Central memory CD4-positive, alpha-beta T cell (primary cell): ENCODE measurements around the gene KCNC1.

Experiments used
- DNase-seq: peaks from one replicate; pipeline ENCODE4 v3.0.0; 2022

KCNC1 gene

DNA sequence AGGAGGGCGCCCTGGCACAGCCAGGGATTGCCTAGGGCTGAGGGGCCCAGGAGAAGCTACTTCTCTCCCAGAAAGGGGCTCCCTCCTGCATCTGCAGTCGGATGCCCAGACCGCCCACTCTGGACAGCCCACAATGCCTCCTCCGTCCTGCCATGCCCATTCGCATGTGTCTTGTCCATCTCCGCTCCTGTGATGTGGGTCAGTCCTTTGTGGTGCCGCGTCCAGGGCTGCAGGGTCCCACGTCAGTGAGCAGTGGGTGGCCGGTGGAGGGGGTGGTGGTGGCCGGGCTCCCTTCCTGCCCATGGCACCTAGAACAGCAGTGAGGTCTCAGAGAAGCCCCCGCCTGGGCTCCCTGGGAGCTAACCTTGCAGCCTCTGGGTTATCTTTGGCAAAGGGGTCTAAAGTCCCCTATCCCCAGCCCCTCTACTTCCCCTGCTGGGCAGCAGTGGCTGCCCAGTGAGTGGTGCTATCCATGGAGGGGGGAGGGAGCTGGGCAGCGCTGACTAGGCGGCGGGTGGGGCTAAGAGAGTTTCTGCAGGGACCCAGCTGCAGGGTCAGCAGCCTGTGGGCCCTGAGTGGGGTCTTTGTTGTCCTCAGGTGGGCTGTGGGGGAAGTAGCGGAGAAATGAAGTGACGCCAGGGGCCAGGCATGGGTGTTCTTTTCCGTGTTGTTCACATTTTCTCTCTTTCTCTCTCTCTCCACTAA is 41.1 kb downstream of the KCNC1 start:
- DNase-seq, result no peak

DNA sequence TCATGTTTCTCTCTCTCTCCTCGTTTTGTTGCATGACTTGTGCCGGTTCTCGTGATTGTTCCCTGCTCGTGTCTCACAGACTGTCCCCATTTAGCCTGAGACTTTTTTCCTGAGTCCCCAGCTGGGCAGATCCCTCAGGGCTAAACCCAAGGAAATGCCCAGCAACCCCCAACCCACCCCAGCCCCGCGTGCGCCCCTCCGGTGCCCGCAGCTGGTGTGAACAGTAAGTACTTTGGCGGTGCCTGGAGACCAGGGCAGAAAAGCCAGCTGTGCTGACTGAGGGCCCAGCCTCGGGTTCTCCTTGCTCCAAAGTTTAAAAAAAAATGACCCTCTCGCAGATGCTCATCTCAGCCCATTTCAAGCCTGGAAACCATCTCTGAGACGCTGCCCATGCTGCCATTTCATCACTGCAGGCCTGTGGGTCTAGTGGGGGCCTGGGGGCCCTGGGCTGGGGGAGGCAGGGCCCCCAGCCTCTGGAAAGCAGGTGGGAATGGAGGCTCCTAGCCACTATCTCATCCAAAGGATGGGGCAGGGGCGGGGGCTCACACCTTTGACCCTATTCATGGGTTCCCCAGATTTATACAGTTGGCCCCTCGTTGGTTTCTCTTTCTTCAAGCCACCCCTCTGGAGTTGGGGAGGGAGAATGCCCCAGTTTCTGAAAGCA is 41.8 kb downstream of the KCNC1 start:
- no peak for DNase-seq

DNA sequence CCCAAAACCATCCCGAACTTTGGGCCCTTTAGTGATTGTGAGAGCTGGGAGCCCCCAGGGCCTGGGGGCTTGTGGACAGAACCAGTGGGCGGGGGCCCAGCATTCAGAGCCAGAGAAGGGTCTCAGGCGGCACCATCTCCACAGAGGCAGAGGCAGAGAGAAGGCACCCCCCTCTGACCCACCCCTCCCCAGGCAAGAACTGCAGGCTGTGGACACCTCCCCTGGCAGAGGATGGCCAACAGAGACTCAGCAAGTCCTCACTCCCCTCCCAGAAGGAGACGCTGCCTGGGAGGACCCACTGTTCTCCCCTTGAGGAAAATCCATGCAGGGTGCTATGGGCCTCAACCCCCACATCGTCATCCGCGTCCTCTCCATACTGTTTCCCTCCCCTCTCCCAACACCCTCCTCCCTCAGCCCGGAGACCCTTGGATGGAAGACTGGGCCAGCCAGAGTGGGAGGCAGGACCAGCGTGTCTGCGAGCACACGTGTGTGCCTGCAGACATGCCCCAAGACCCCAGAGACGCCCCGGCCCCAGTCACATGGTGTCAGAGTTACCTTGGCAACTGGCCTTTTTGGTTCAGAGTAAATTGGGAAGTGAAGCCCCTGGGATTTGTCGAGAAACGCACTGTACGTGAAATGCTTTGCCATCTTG is 42.6 kb downstream of the KCNC1 start:
- DNase-seq, result no peak

DNA sequence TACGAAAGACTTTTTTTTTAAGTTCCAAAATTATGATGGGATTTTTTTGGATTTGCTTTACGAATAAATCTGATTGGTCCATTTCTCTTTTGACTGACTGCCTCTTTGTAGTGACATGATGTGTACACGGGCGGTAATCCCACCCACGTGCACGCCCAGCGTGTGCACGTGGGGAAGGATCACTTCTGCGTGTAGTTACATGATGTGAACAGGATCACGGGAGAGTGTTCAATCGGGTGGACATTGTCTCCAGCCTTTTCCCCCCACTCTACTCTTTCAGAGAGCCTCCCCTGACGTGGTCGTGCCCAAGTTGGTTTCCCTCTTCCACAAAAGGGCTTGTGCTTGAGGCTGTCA is 43.1 kb downstream of the KCNC1 start:
- DNase-seq, result no peak

DNA sequence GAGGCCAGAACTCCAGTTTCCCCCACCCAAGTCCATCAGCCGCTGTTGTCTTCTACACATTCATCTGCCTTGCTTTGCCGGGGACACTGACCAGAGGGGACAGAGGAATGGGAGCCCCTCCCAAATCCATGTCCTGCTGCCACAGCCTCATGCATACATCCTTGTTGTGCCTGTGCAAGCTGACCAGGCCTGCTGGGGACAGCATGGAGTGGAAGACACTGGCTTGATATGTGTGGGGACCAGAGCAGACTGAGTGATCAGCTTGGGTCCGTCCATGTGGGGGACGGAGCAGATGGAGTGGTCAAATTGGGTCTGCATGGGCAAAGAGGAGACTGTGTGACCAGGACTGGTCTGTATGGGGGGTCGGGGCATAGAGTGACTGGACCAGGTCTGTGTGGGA is 43.8 kb downstream of the KCNC1 start:
- no peak for DNase-seq

DNA sequence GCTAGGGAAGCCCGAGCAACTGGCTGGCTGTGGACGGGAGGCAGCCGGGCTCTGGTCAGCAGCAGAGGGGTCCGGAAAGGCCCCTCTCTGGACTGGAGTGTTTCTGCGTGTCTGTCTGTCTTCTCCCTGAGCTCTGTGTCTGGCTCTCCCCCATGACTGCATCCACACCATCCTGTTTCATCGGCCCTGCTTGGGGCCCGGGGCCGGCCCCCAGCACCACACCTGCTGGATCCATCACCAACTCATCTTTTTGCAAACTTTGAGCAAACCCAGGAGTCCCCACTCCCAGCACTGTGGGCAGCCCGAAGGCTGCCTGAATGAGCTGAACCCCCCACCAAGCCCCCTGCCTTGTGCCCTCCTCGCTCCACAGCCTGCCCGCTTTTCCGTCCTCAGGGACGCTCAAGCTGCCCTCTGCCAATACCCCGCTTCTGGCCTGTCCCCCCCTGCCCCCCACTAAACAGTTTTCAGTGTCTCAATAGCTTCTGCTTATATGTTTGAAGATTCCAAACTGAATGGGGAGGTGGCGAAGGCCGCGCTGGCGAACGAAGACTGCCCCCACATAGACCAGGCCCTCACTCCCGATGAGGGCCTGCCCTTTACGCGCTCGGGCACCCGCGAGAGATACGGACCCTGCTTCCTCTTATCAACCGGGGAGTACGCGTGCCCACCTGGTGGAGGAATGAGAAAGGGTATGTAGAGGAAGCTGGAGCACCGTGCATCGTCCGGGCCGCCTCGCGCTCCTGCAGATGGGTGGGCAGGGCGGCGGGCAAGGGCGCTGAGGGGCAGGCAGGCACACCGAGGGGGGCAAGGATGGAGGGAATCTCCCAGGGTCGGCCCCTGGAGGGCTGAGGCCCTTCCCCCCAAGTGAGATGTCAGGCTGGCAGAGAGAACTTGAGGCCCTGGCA is 44.6 kb downstream of the KCNC1 start:
- DNase-seq, result no peak

DNA sequence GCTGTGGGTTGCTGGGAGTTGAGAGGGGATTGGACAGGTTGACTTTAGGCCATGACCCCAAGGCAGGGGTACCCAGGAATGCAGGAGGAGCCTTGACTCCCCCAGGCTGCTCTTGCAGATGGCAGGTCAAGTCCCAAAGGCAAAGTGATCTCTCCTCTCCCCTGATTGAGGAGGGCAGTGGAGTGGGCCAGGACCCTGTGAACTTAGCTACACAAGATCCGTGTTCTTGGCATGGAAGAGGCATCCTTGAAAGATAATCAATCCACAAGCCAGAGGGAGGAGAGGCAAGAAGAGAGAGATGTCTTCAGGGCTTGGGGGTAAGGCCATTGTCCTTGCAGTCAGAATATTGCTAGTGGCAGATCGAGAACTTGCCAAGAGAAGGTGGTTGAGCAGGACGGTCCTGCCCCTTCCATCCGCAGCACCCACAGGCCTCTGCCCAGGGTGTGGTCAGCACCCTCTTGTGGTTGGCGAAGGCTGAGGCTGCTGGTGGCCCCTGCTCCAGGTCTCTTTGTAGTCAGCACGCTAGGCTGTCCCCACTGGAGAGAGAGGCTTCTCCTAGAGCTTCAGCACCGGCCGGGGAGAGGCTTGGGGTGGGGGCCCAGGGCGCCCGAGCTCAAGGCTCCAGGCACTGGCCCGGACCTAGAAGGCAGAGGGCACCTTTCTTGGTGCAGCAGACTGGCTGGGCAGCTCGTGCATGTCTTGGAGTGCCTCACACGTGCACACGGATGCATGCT is 45.4 kb downstream of the KCNC1 start:
- no peak for DNase-seq

DNA sequence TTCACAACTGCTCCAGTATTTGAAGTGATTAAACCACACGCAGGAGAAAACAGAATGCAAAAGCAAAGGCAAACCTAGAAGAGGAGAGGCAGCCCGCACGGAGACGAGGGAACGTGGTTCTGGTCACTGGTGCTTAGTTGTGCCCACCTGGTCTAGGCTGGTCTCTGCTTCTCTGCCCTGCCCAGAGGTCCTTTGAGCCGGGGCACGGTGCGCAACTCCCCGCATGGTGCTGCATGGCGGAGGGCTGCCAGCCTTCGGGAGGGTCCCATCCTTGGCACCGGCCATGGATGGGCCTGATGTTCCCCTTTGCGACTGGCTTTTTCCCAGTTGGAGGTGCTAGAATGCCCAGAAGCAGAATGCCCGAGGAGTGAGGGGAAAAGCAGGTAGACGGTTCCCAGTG is 46.1 kb downstream of the KCNC1 start:
- DNase-seq, result no peak

DNA sequence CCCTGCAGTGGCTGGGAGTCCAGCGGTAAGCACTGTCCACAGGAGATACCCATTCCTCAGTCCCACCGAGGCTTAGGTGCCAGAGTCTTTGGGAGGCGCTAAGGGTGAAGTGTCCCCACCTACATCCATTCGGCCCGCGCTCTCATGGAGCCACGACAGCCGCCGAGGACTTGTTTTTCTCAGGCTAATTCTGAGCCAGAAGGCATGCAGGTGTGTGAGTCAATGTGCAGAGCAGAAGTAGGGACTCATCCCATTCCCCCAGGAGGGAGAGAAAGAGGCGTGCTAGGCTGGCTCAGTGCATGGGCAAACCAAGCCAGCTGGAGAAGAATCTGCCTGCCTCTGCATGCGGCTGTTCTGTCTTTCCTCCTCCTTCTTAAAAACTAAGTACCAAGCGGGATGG is 46.6 kb downstream of the KCNC1 start:
- no peak for DNase-seq

DNA sequence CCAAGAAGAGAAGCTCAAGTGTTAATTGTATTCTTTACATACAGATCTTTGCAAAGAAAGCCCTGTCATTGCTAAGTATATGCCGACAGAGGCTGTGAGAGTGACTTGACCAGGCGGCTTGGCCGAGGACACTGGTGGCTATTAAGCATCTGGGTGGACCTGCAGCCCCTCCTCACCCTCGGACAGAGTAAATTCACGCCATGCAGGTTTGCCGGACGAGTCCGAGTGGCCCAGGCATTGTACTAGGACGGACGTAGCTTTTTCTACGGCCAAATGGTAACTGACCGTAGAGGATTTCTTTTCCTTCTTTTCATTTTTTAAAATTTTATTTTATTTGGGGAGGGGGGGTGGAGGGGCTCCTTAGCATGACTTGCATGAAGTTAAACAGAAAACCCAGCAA is 47.0 kb downstream of the KCNC1 start:
- DNase-seq, result no peak

DNA sequence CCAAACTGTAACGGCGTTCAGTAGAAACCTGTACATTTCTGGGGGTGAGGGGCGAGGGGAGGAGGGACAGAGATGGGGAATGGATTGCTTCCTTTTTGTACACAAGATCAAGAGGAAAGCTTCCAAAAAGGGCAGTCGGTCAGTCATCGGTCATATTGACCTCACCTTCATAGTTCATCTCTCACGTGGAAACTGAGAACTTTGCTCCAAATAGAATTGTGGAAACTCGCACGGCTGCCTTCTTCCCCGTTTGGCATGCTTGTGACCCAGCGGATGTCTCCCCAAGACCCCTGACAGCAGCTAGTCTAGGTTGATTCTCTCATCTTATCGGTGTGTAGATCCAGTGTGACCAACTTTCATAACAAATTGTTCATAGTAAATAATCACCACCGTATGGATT is 47.6 kb downstream of the KCNC1 start:
- no peak for DNase-seq

DNA sequence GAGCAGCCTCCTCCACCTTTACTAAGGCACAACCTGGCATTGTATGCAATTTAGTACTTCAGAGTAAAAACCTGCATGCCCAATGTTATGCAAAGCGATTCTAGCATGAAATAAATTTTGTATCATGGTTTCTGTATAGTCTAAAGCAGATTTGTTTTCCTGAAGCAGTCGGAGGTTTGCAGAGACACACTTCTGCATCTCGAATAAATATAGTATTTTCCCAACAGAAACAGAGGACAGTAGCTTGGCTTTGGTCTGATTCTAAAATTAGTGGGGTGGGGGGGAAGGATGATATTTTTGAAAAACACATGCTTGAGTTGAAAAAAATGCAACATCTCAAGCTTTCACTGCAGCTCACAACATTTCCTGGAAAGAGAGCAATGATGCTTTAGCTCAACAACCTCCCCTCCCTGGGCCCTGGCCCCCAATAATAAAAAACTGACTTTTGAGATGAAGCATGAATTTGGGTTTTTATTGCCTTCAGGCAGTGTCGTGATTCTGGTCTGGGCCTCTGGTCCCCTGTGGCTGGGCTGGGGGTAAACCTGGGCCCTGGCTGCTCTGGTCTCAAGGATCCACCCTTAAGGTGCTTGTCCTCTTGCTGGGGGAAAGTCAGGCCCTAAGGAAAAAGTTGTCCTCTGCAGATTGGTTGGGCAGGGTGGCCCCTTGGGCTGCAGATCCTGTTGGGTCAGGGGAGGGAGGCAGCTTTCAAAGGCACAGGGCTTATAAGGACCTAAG is 48.2 kb downstream of the KCNC1 start:
- no peak for DNase-seq

DNA sequence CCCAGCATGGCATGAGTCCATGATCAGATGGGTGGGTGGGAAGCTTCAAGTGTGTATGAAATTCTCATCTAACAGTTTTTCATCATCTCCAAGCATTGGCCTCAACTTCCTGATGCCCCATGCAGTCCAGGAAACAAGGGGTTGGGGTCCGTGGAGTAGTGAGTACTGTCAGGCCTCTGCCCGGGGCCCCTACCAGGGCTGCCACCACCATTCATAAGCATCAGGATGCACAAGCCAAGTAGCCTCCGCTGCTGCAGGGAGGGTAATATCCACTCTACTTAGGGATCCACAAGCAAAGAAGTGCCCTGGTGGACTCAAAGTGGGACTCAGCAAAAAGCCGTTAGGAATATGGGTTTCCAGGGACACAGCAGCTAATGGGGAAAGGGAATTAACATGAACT is 49.3 kb downstream of the KCNC1 start:
- no peak for DNase-seq

DNA sequence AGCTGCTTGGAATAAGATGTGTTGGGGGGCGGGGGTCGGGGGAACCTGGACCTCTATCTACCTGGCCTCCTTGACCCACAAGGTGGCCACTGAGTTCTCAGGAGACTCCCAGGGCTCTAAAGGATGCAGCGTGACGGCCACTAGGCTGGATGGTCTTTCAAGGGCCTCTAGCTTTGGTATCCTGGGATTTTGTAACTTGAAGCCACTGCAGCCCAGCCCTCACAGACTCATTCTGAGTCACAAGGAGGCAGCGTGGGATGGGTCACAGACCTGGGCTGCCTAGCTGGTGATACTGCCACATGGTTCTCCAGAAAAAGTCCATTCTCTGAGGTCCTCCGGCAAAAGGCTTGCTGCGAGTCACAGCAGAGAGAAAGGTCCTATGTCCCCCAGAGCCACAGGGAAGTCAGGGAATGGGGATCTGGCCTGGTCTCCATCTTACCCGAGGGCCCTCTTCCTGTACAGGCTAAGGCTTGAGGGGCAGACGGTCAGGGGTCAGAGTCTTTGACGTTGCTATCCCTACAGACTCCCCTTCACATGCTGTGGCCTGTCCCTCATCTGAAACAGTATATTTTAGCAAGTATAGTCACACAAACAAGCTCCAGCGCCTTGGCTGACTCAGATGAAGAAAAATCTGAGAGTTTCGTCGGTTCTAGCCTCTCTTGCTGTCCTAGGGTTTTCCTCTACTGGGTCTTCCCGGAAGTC is 52.4 kb downstream of the KCNC1 start:
- DNase-seq, result no peak

DNA sequence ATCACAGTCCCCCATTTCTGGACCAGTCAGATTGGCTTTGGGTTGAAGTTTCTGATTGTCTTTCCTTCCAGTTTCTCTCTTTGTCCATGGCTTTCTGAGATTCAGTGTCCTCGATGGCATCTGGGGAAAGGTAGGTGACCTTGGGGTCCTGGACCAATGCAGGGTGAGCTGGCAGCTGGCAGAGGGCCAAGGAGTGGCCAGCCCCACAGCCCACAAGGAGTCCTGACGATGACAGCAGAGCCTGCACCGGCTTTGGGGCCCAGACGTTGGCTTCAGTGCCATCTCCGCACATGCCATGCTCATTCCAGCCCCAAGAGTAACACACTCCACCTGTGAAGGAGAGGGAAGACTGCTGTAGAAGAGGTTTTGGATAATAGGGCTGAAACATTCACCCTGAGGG is 53.5 kb downstream of the KCNC1 start:
- no peak for DNase-seq

DNA sequence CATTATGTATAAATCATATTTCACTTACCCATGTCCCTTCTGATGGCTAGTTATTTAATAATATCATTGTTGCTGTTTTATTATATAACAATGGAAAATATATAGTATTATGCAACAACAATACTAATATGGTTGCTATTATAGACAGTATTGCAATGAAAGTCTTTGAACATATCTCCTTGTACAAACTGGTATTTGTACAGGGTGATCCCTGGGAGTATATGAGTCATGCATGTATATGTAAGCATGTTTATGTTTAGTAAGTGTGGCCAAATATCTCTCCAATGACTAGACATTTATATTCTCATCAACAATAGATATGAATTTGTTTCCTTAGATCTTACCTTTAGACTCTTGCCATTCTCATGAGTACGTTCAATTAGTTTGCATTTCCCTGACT is 55.9 kb downstream of the KCNC1 start:
- no peak for DNase-seq

DNA sequence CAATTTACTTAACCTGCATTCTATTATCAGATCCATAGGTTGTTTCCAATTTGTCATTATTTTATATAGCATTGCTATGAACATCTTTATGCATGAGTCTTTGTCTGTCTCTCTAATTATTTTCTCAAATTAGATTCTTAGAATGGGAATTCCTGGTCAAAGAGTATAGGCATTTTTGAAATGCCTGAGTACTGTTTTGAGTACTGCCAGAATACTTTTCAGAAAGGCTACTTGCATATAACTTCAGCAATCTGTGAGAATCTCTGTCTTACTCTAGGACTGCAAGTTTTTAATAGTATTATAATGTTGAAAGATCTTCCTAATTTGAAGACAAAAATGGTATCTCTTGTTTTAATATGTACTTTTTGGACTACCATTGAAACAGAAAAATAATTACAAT is 56.6 kb downstream of the KCNC1 start:
- DNase-seq, result no peak

DNA sequence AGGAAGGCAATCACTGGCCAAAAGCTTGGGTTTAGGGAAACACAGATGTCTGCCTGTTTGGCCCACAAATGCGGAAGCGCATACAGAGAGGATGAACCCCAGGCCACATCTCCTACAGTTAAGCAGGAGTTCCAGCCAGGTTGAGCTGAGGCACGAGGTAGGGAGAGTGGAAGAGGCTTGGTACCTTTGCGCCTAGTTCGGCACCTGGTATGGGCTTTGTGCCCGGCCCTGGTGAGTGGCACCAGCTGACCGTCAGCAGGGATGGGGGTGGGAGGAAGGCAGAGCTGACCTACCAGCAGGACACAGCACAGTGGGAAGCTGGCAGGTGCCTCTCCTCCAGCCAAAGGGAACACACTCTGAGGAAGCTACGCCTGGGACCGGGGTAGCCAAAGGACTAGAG is 57.6 kb downstream of the KCNC1 start:
- DNase-seq, result no peak

DNA sequence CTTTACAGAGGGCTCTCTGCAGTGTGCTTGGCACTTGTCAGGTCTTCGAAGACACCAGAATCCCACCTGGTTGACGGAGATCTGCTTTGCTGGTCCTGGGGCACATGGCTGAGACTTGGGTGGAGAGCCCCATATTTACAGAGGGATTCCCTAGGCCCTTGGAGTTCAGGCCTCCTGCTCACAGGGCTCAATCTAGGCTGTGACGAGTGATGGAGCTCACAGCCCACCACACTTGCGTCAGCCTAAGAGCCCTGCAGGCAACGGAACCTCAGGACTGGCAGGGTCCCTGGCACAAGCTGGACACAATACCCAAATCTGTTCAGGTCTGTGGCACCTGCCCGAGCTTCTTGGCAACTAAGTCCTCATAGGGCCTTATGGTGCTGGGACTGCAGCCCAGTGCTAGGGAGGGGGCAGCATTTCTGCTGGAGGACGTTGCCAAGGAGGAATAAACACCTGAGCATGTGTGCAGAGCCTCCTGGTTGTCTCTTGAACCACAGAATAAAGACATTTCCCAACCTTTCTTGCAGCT is 59.1 kb downstream of the KCNC1 start:
- no peak for DNase-seq

DNA sequence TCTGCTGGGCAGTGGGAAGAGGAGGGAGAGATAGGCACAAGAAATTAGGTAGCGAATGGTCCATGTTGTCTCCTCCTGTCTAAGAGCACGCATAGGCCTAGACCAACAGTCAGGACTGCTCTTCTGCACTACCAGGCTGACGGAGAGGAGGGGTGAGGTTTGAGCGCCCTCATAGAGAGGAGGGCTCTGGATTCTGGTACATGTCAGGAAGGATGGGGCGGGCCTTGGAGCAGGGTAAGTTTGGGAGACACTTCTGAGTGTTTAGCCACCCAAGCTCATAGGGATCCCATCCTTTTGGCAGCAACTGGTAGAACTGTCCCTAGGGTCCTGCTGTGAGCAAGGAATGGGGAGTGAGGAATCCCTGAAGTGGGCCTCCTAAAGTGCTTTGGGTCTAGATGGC is 60.4 kb downstream of the KCNC1 start:
- no peak for DNase-seq

DNA sequence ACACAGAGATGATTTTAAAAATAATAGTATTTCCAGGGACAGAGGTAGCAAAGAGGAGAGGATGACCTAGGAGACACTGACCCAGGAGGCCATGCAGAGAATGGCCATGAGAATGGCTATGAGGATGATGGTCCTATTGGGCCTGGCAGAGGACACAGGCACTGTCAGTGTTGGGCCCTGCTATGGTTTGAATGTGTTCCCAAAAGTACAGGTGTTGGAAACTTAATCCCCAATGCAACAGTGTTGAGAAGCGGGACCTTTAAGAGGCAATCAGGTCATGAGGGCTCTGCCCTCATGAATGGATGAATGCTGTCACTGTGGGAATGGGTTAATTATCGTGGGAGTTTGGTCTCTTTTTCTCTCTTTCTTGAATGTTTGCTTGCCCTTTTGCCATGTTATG is 61.6 kb downstream of the KCNC1 start:
- DNase-seq, result no peak
